ENCODE measurements around the gene PHACTR4. TPM values are rescaled to one million over a fixed set of nuclear protein-coding genes. Genes with fewer than 3 reads are reported as not detected.
A peak's percentile ranks its signal among the peaks of the same experiment; 100 is the strongest.

Gene PHACTR4
- total and polyA plus RNA-seq, 9 of the 15 experiments (the other 6 are each of a cell fraction or from before 2014, with no cell fraction given): 6.4 to 43.6 (median 14.2) TPM

GRCh38 chr1:28482702-28483101, 113.2 kb downstream of the PHACTR4 start (continued):
- TF ChIP-seq ZBTB9 (CRISPR knock-in tag; IDR thresholded peaks at IDR 0.05) (no peak), ZNF24 (IDR thresholded peaks at IDR 0.05) (no peak)

- DNase-seq (ENCODE audit: extremely low read depth in 1 of 4, low spot score in 3 of 4) (no peak), ATAC-seq (peak; percentile 51), FAIRE-seq (no peak)
- in situ Hi-C loops (cut with MboI): no loop called here
- TF ChIP-seq ZFX (CRISPR knock-in tag; IDR thresholded peaks at IDR 0.05): no peak
- TF ChIP-seq ARID1B (IDR thresholded peaks at IDR 0.05): peak; percentile 28; the same call in 1 of the 2 replicates
- TF ChIP-seq, protein P1, sequence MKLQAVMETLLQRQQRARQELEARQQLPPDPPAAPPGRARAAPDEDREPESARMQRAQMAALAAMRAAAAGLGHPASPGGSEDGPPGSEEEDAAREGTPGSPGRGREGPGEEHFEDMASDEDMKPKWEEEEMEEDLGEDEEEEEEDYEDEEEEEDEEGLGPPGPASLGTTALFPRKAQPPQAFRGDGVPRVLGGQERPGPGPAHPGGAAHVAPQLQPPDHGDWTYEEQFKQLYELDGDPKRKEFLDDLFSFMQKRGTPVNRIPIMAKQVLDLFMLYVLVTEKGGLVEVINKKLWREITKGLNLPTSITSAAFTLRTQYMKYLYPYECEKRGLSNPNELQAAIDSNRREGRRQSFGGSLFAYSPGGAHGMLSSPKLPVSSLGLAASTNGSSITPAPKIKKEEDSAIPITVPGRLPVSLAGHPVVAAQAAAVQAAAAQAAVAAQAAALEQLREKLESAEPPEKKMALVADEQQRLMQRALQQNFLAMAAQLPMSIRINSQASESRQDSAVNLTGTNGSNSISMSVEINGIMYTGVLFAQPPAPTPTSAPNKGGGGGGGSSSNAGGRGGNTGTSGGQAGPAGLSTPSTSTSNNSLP (IDR thresholded peaks at IDR 0.05; ENCODE audit: borderline replicate concordance, low read depth, low read length): no peak
- no peak for TF ChIP-seq RBM15 (IDR thresholded peaks at IDR 0.05; ENCODE audit: insufficient read depth, low read length)
- TF ChIP-seq TCF3 (CRISPR knock-in tag; IDR thresholded peaks at IDR 0.05): peak; percentile 43; the same call in 1 of the 2 replicates
- TF ChIP-seq MBD2 (IDR thresholded peaks at IDR 0.05; ENCODE audit: borderline replicate concordance, low read depth): no peak
- TF ChIP-seq NFXL1 (CRISPR knock-in tag; IDR thresholded peaks at IDR 0.05): no peak
- TF ChIP-seq ZNF695 (CRISPR knock-in tag; IDR thresholded peaks at IDR 0.05): no peak
- TF ChIP-seq POLR2G (IDR thresholded peaks at IDR 0.05; ENCODE audit: low read depth, low read length): no peak
- no peak for TF ChIP-seq HDGF (IDR thresholded peaks at IDR 0.05)
- 0 out of 2 replicates have a peak, but pooled peaks have one; percentile 19 for TF ChIP-seq CTBP1 (IDR thresholded peaks at IDR 0.05; ENCODE audit: borderline replicate concordance)
- no peak for TF ChIP-seq SMAD3 (CRISPR knock-in tag; conservative IDR thresholded peaks at IDR 0.05)
- TF ChIP-seq FOXJ3 (CRISPR knock-in tag; IDR thresholded peaks at IDR 0.05): no peak
- 88% methylated on average over 1 of the region's 1 CpG for WGBS (ENCODE audit: insufficient coverage, low coverage, missing lambda C conversion rate)
- BruUV-seq (replicated peaks): no TSS peak
- Histone ChIP-seq H3K9me1 (ENCODE audit: control insufficient read depth, insufficient read depth, low read length) (no peaks in the 10 kb centered on the region), H3K27ac (ENCODE audit: extremely low read depth, low read depth, low read length) (no peak overlapping the region), H2AFZ (ENCODE audit: low read depth, low read length) (no peak overlapping the region), H3K36me3 (ENCODE audit: control insufficient read depth, insufficient read depth, low read length) (peaks cover 53% of the 10 kb centered on the region), H3K4me3 (no peak overlapping the region), H3K27me3 (ENCODE audit: control insufficient read depth in 2 of 2, insufficient read depth in 2 of 2, low read length in 2 of 2) (no peaks in the 10 kb centered on the region), H3K79me2 (ENCODE audit: control insufficient read depth, insufficient read depth, low read length) (no peaks in the 10 kb centered on the region), H3K9ac (ENCODE audit: insufficient read depth in 1 of 2, low read depth in 2 of 2, low read length in 2 of 2) (no peak overlapping the region), H3K4me2 (ENCODE audit: insufficient read depth, low read length) (no peak overlapping the region), H3K9me3 (replicated peaks; ENCODE audit: control insufficient read depth, insufficient read depth, low read depth, low read length) (no peaks in the 10 kb centered on the region), H4K20me1 (replicated peaks; ENCODE audit: control insufficient read depth, insufficient read depth, low read length) (no peaks in the 10 kb centered on the region), H3K4me1 (replicated peaks in 1 of 2; ENCODE audit: control insufficient read depth in 2 of 2, insufficient read depth in 2 of 2, low read length in 2 of 2) (peaks cover 6% of the 10 kb centered on the region in 2 experiments; a peak in 2 of 5 replicates)
- CTCF ChIA-PET (ENCODE audit: low intra/inter-chr PET ratio): no interaction called here
- POLR2A ChIA-PET: interaction anchor here (0.8 to 7.4 kb wide), 2 partner anchors 12 to 15 kb away, joined by 3 to 54 read pairs; partner anchors contain the start of gene RCC1
- intact Hi-C loops (cut with micrococcal nuclease): no loop called here
Observed at GRCh38 chr1:28494737-28495136, 125.2 kb downstream of the PHACTR4 start.

Data from K562 (cell line).